HG02981 (cell line): ENCODE results near the gene KCNMA1.

ENCODE experiments used
- ATAC-seq: cut with Tn5 transposase; IDR thresholded peaks from one replicate; pipeline ENCODE4 v1.9.1; 2021; ENCODE audit warnings: mild to moderate bottlenecking, moderate library complexity; ENCODE audit not compliant: unreplicated experiment

Gene KCNMA1

GRCh38 chr10:77259171-77259874 is 378.3 kb downstream of the KCNMA1 start:
- no peak for ATAC-seq

GRCh38 chr10:77256346-77256745 is 381.3 kb downstream of the KCNMA1 start:
- no peak for ATAC-seq

- ATAC-seq: no peak
These were observed 384.0 kb downstream of the KCNMA1 start for GRCh38 chr10:77253556-77254064.

- ATAC-seq: no peak
These were observed 384.5 kb downstream of the KCNMA1 start for GRCh38 chr10:77253147-77253545.

GRCh38 chr10:77252380-77253146 is 385.0 kb downstream of the KCNMA1 start:
- ATAC-seq: no peak

GRCh38 chr10:77251297-77252013 is 386.2 kb downstream of the KCNMA1 start:
- peak; percentile 47 for ATAC-seq

- ATAC-seq: no peak
These were observed 387.6 kb downstream of the KCNMA1 start for GRCh38 chr10:77249901-77250459.

GRCh38 chr10:77248104-77248790 is 389.4 kb downstream of the KCNMA1 start:
- ATAC-seq: no peak

- ATAC-seq: no peak
These were observed 390.3 kb downstream of the KCNMA1 start for GRCh38 chr10:77247031-77247990.

- no peak for ATAC-seq
These were observed 391.7 kb downstream of the KCNMA1 start for GRCh38 chr10:77245953-77246352.

- ATAC-seq: no peak
These were observed 392.9 kb downstream of the KCNMA1 start for GRCh38 chr10:77244746-77245145.

- ATAC-seq: no peak
These were observed 393.3 kb downstream of the KCNMA1 start for GRCh38 chr10:77244286-77244685.

- ATAC-seq: no peak
These were observed 396.3 kb downstream of the KCNMA1 start for GRCh38 chr10:77241350-77241725.

- ATAC-seq: no peak
These were observed 396.8 kb downstream of the KCNMA1 start for GRCh38 chr10:77240706-77241349.

GRCh38 chr10:77240041-77240652 is 397.5 kb downstream of the KCNMA1 start:
- ATAC-seq: no peak

- ATAC-seq: no peak
These were observed 400.5 kb downstream of the KCNMA1 start for GRCh38 chr10:77237120-77237519.

GRCh38 chr10:77236700-77237099 is 400.9 kb downstream of the KCNMA1 start:
- no peak for ATAC-seq

GRCh38 chr10:77236029-77236428 is 401.6 kb downstream of the KCNMA1 start:
- no peak for ATAC-seq

- ATAC-seq: no peak
These were observed 403.0 kb downstream of the KCNMA1 start for GRCh38 chr10:77234599-77234998.
